Osteocyte (in vitro differentiated cells): Measurements from ENCODE around the gene CCSER1. TPM values are rescaled to one million over a fixed set of nuclear protein-coding genes. Genes with fewer than 3 reads are reported as not detected.
"Not testable (repeated sequence)": the region's sequence is repeated elsewhere in the genome, so short reads cannot be mapped to it uniquely, and the experiment has no call there.

Experiments used
- DNase-seq: peaks from one replicate; pipeline ENCODE4 v3.0.0; 2021; ENCODE audit warnings: mixed read lengths; ENCODE audit not compliant: unreplicated experiment; ENCODE audit errors: extremely low spot score
- H3K27ac Mint-ChIP-seq: one replicate; pipeline ENCODE4 v1.8.0; 2021; ENCODE audit warnings: mild to moderate bottlenecking, mixed read lengths; ENCODE audit not compliant: unreplicated experiment
- H3K27me3 Mint-ChIP-seq: one replicate; pipeline ENCODE4 v1.8.0; 2021; ENCODE audit warnings: mixed read lengths; ENCODE audit not compliant: unreplicated experiment
- H3K36me3 Mint-ChIP-seq: one replicate; pipeline ENCODE4 v1.8.0; 2021; ENCODE audit warnings: mixed read lengths; ENCODE audit not compliant: unreplicated experiment
- H3K4me1 Mint-ChIP-seq: one replicate; pipeline ENCODE4 v1.8.0; 2021; ENCODE audit warnings: mixed read lengths; ENCODE audit not compliant: unreplicated experiment
- H3K4me3 Mint-ChIP-seq: one replicate; pipeline ENCODE4 v1.8.0; 2021; ENCODE audit warnings: mild to moderate bottlenecking, moderate library complexity, mixed read lengths; ENCODE audit not compliant: unreplicated experiment
- H3K9me3 Mint-ChIP-seq: one replicate; pipeline ENCODE4 v1.8.0; 2021; ENCODE audit warnings: mixed read lengths; ENCODE audit not compliant: unreplicated experiment
- CTCF ChIP-seq: fragments of 200-600 bp; sonication (generic); IDR thresholded peaks from 2 replicates; pipeline ENCODE4 v1.5.0; 2021; ENCODE audit warnings: antibody characterized with exemption, mild to moderate bottlenecking, moderate library complexity
- total RNA-seq: library from RNA; stranded (reverse); gene quantifications from 2 replicates; pipeline ENCODE4 v1.2.1, GENCODE V29; 2021

Gene CCSER1
- total RNA-seq, 1 donor from 2014 or later, result not detected

DNA sequence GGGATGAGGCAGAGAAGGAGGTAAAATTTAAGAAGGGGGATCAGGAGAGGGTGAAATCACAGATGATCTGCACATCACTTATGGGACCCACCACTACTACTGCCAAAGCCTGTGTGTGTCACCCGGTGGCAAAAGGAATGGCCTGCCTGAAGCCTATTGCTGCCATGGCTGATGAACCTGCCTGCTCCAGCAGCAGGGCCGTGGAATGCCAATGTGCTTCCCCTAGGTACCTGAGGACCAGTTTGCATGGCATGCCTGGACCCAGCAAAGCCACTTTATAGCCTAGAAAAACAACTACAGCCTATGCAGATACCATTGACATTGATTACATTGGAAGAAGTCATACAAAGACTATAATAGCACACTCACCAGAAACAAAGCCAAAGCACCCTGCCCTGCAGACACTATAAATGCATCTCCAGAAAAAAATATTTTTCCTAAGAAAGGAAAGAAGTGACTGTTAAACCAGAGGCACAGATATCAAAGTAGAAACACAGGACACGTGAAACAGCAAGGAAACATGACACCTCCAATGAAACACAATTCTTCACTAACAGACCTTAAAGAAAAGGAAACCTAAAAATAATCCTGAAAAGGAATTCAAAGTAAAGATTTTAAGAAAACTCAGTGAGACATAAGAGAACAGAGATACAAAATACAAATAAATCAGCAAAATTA, 1495.9 kb downstream of the CCSER1 start:
- Mint-ChIP-seq H3K4me3 (no peak overlapping the region), H3K36me3 (peaks cover 2% of the 10 kb centered on the region), H3K4me1 (peaks cover 2% of the 10 kb centered on the region), H3K27ac (no peak overlapping the region), H3K9me3 (peaks cover 9% of the 10 kb centered on the region), H3K27me3 (peaks cover 26% of the 10 kb centered on the region)
- TF ChIP-seq CTCF, result no peak
- DNase-seq, result no peak

DNA sequence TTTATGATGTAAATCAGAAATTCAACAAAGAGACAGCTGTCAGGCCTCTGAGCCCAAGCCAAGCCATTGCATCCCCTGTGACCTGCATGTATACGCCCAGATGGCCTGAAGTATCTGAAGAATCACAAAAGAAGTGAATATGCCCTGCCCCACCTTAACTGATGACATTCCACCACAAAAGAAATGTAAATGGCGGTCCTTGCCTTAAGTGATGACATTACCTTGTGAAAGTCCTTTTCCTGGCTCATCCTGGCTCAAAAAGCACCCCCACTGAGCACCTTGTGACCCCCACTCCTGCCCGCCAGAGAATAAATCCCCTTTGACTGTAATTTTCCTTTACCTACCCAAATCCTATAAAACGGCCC, 1496.4 kb downstream of the CCSER1 start:
- not testable (repeated sequence) for H3K27ac Mint-ChIP-seq, H3K9me3 Mint-ChIP-seq, H3K36me3 Mint-ChIP-seq, H3K4me3 Mint-ChIP-seq, H3K4me1 Mint-ChIP-seq, DNase-seq
- H3K27me3 Mint-ChIP-seq, result peaks cover 26% of the 10 kb centered on the region

DNA sequence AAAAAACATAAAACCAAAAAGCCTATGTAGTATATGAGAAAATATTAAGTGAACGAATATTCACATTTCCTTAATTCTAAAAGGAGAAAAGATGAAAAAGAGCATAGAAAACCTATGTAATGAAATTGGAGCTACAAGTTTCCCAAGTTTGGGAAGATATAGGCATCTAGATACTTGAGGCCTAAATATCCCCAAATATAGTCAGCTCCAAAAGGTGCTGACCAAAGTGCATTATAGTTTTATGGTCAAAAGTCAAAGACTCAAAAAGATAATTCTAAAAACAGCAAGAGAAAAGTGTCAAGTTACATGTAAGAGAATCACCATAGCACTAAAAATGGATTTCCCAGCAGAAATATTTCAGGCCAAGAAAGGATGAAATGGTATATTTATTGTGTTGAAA, 1502.9 kb downstream of the CCSER1 start:
- Mint-ChIP-seq H3K36me3 (no peaks in the 10 kb centered on the region), H3K27ac (no peak overlapping the region), H3K27me3 (peaks cover 12% of the 10 kb centered on the region), H3K4me3 (no peak overlapping the region), H3K4me1 (peaks cover 2% of the 10 kb centered on the region), H3K9me3 (peaks cover 26% of the 10 kb centered on the region)
- TF ChIP-seq CTCF, result no peak
- no peak for DNase-seq

- Mint-ChIP-seq H3K9me3 (peaks cover 23% of the 10 kb centered on the region), H3K4me3 (no peak overlapping the region), H3K27me3 (peaks cover 7% of the 10 kb centered on the region), H3K4me1 (no peaks in the 10 kb centered on the region), H3K27ac (no peak overlapping the region), H3K36me3 (no peaks in the 10 kb centered on the region)
- TF ChIP-seq CTCF, result no peak
- no peak for DNase-seq
Observed at GRCh38 chr4:91630764-91631163, 1503.6 kb downstream of the CCSER1 start.

- DNase-seq, result no peak
- H3K4me3 Mint-ChIP-seq, result no peak overlapping the region
- TF ChIP-seq CTCF, result no peak
- H3K27me3 Mint-ChIP-seq, result peaks cover 3% of the 10 kb centered on the region
- H3K4me1 Mint-ChIP-seq, result no peaks in the 10 kb centered on the region
- no peak overlapping the region for H3K27ac Mint-ChIP-seq
- H3K9me3 Mint-ChIP-seq, result peaks cover 23% of the 10 kb centered on the region
- H3K36me3 Mint-ChIP-seq, result no peaks in the 10 kb centered on the region
Observed at GRCh38 chr4:91631335-91631734, 1504.1 kb downstream of the CCSER1 start.

- no peak overlapping the region for H3K4me3 Mint-ChIP-seq
- H3K4me1 Mint-ChIP-seq, result no peaks in the 10 kb centered on the region
- H3K9me3 Mint-ChIP-seq, result peaks cover 16% of the 10 kb centered on the region
- no peak for TF ChIP-seq CTCF
- no peaks in the 10 kb centered on the region for H3K27me3 Mint-ChIP-seq
- no peaks in the 10 kb centered on the region for H3K36me3 Mint-ChIP-seq
- DNase-seq, result no peak
- H3K27ac Mint-ChIP-seq, result no peak overlapping the region
Observed at GRCh38 chr4:91636083-91636482, 1508.9 kb downstream of the CCSER1 start.
